HG03378 (cell line): ENCODE results near the gene ESRRG.

Source experiments
- ATAC-seq: cut with Tn5 transposase; IDR thresholded peaks from one replicate; pipeline ENCODE4 v1.9.1; 2021; ENCODE audit warnings: mild to moderate bottlenecking, moderate library complexity; ENCODE audit not compliant: unreplicated experiment

The ESRRG gene

DNA sequence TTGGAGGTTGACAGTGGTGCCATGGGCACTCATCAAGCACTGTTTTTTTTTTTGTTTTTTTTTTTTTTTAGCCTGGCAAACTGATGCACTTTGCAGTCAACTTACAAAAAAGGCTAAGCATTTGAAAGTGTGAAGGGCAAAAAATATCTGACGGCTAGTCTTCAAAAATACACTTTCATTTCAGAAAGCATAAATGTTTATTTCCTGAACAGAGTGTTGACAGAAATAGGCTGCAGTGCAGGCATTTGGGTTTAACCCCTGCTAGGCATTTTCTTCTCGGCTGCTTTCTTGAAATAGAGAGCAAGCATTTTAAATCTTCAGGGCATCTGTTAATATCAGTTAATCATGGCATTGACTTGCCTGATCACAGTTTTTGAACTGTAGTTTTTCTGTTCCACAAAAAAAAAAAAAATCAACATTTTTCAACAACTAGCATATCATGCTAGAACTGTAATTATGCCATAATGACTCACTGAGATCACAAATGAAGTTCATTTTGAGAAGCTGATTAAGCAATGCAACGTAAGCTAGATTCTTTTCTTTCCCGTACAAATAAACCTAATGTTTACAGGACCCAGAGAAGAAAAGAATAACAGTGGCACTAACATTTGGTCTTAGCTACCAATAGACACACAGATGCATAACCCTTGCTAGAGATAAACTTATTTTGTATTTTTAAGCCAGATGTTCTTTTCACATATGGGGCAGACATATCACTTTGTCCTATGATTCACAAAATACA lies 199.6 kb downstream of the ESRRG start:
- ATAC-seq: no peak

DNA sequence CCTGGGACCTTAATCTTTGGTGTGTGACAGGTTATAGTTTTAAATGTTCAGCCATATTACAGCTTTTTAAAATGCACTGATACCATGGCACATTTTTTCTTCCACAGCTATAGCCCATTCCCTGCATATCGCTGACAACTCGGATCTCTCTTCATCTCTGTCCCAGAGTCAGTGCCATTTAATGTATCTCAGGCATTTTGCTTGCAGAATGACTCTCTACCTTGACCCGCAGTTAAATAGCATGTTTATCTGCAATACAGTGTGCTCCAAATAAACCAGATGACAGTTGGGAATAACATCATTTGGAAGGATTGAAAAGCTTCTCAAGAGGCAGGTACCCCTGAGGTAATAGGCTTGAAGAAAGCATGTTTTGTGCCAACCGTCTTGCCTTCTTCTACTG lies 200.2 kb downstream of the ESRRG start:
- no peak for ATAC-seq

DNA sequence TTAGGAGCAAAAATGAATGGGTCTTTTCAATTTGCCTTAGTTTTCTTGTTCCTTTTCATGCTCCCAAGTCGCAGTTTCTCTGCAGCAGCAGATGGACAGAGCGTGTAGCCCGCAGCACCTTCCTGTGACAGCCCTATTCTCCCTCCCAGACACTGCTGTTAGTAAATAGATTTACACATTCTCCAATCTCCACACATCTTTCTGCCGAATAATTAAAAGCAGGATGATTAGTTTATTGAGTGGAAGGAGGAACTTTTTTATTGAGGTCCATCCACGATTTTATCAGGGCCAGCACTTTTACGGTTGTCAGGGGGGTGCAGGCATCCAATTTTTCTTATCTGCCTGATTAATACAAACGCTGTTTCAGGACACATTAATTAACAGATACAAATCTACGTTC lies 201.8 kb downstream of the ESRRG start:
- no peak for ATAC-seq

- no peak for ATAC-seq
Observed at GRCh38 chr1:216518844-216519627, 204.2 kb downstream of the ESRRG start.

GRCh38 chr1:216502528-216503162 lies 220.6 kb downstream of the ESRRG start:
- no peak for ATAC-seq

- ATAC-seq: no peak
Observed at GRCh38 chr1:216500273-216500967, 222.8 kb downstream of the ESRRG start.

GRCh38 chr1:216499581-216500272 lies 223.5 kb downstream of the ESRRG start:
- ATAC-seq: no peak

DNA sequence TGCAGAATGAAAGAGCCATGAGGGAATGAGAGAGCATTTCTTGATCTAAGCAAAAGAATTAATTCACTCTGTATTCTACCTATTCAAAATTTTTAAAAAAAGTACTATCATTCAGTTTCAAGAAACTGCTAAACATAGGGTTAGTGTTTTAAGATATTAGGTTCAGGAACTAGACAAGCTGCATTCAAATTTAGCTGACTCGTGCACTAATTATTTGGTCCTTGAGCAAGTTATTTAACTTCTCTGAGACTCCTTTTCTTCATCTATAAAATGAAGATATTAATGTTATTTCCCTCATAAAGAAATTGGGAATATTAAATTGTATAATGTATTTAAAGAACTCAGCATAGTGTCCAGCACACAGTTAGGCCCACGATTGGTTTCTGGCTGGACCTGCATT lies 225.0 kb downstream of the ESRRG start:
- no peak for ATAC-seq

DNA sequence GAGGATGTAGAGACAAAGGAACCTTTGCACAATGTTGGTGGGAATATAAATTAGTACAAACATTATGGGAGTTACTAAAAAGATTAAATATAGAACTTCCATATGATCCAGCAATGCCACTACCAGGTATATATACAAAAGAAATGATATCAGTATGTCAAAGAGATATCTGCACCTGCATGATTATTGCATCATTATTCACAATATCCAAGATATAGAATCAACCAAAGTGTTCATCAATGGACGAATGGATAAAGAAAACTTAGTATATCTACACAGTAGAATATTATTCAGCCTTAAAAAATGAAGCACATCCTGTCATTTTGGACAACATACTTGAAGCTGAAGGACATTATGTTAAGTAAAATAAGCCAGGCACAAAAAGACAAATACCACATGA lies 238.2 kb downstream of the ESRRG start:
- ATAC-seq: no peak

GRCh38 chr1:216483672-216484401 lies 239.4 kb downstream of the ESRRG start:
- no peak for ATAC-seq

- no peak for ATAC-seq
Observed at GRCh38 chr1:216482620-216483019, 240.6 kb downstream of the ESRRG start.

GRCh38 chr1:216478238-216478637 lies 245.0 kb downstream of the ESRRG start:
- ATAC-seq: no peak

DNA sequence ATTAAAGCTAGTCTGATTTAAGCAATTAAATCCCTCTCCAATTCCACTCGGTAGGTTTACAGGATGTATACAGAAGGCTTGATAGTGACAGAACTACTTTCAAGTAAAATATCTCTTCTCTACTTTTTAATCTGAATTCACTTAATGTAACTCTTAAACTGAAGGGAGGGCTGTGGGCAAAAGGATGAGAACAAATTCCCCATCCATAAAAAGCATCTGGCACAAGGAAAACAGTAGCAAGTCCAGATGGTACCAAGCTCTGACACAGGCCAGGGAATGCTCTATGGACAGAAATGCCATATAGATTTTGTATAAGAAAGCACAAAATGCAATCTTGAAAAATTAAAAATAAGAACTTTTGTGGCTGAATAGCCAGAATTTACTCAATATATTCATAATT lies 246.9 kb downstream of the ESRRG start:
- no peak for ATAC-seq

DNA sequence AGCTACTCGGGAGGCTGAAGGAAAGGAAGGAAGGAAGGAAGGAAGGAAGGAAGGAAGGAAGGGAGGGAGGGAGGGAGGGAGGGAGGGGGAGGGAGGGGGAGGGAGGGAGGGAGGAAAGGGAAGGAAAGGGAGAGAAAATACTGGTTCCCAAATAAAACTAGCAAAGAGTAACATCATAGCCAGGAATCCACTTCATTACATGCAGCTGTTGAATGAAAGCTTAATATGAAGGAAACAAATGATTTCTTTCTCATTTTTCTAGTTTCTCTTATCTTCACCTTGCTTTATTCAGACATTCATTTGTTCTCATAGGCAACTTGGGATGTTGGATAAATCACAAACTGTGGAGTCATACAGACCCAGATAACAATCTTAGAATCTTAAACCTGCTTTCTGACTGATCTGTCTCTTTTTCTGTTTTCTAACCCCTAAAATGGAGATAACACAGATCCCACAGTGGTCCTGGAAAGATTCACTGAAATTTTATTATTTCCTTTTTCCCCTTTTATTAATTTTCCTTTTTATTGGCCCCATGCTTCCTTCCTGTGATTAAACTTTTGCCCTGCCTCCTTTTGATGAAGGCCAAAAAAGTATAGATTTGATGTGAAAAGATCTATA lies 247.5 kb downstream of the ESRRG start:
- ATAC-seq: no peak

- ATAC-seq: no peak
Observed at GRCh38 chr1:216466162-216466801, 256.9 kb downstream of the ESRRG start.

DNA sequence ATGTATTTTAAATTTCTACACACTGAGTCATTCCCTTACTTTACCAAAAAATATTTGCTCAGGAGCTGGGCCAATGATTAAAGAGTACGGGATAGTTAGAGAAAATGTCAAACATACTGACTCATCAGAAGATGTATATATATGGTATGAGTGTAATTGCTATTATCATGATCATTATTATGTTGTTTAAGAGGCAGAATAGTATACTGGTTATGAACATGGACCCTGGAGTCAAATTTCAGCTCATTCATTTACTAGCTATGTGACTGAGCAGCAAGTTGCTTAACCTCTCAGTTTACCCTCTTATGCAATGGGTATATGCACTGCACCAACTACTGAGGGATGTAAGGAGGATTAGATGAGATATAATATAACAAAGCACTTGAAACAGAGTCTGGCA lies 258.7 kb downstream of the ESRRG start:
- ATAC-seq: no peak

DNA sequence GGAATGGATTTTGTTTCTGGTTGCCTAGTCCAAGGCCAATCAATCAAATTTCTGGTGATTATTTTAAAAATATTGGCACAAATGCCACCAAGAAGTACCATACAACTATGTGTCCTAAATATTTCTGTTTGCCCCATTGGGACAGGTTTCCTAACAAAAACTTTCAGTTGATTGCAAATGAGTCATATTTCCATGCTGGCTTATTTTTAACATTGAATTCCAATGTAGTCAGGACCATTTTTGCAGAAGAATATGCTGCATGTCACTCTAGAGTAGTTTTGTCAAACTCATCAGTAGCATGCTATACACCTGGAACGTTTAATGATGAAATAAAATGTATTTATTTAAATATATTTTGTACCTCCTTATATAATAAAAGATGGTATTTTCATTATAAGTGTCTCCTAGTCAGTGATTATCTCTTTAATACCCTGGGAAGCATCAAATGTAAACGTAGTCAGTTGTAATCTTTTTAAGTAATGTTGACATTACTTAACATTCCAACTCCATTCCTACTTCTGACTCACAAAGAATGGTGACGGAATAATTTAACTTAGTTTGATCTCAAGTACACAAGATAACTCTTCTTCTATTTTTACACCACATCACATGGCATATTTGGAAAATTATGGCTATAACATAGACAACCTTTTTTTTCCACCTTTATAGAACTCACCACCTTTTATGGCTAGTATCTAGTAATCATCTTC lies 261.0 kb downstream of the ESRRG start:
- no peak for ATAC-seq

GRCh38 chr1:216461466-216461865 lies 261.8 kb downstream of the ESRRG start:
- no peak for ATAC-seq
